Body of pancreas (tissue), 4 donors: ENCODE measurements around the gene VEZT. TPM values are rescaled to one million over a fixed set of nuclear protein-coding genes. Genes with fewer than 3 reads are reported as not detected.

Source experiments
- ATAC-seq: fragments of 150-250 bp; one replicate; pipeline ENCODE4 v1.9.1; 2016
- DNase-seq, 4 donors: peaks; one replicate each; pipeline ENCODE4 v3.0.0-alpha.2; 2019
- H3K27ac ChIP-seq, 4 donors: fragments of 200-600 bp; sonication (generic); 1 replicate in 3 of 4; 2 replicates in 1 of 4; pipeline versions ENCODE4 v1.5.1 to v1.6.1; 2016 to 2019; ENCODE audit warnings: mild to moderate bottlenecking in 1 of 4, mixed read lengths in 1 of 4, moderate library complexity in 1 of 4
- H3K27me3 ChIP-seq, 2 donors: fragments of 200-600 bp; sonication (generic); one replicate each; pipeline ENCODE4 v1.6.0; 2016; ENCODE audit warnings: mild to moderate bottlenecking in 1 of 2
- H3K36me3 ChIP-seq, 2 donors: fragments of 200-600 bp; sonication (generic); replicated peaks in 1 of 2; 2 replicates each; pipeline ENCODE4 v1.5.1; 2016; ENCODE audit warnings: low read depth in 2 of 2; ENCODE audit not compliant: insufficient read depth in 1 of 2
- H3K4me1 ChIP-seq: fragments of 200-600 bp; sonication (generic); one replicate; pipeline ENCODE4 v1.6.0; 2016
- H3K4me3 ChIP-seq, 2 donors: fragments of 200-600 bp; sonication (generic); 1 replicate in 1 of 2; 2 replicates in 1 of 2; pipeline ENCODE4 v1.5.1; 2016 to 2019
- H3K9me3 ChIP-seq, 3 donors: fragments of 200-600 bp; sonication (generic); 1 replicate in 2 of 3; 2 replicates in 1 of 3; pipeline ENCODE4 v1.5.1; 2016
- POLR2A ChIP-seq, 3 donors: fragments of 450-650 bp; IDR thresholded peaks; one replicate each; pipeline ENCODE4 v1.6.1; 2016; ENCODE audit warnings: antibody characterized with exemption in 3 of 3, mild to moderate bottlenecking in 2 of 3
- WGBS, 2 donors: methylation state at CpG; one replicate each; pipeline ENCODE4 v1.1.5; 2017; 5-methylcytosine and 5-hydroxymethylcytosine counted together
- intact Hi-C: fragments of 100-400 bp; cut with DNase I; formaldehyde crosslinking; loops from one replicate; pipeline ENCODE4 v1.15.1; 2023
- total RNA-seq, 2 donors: library from RNA; depleted of rRNA; stranded (reverse); fragments of >200 nt; gene quantifications; one replicate each; pipeline ENCODE4 v1.1.0, GENCODE V29; 2016
- TF ChIP-seq, protein P1 (sequence below), 7 experiments: fragments of 450-650 bp in 4 of 7; fragments of 200-600 bp in 3 of 7; sonication (generic) in 3 of 7; IDR thresholded peaks; one replicate each; pipeline ENCODE4 v1.5.1; 2016 to 2019; ENCODE audit warnings: antibody characterized with exemption in 7 of 7

VEZT gene
- total RNA-seq, 2 donors from 2014 or later = 50.8 to 56.4 TPM

DNA sequence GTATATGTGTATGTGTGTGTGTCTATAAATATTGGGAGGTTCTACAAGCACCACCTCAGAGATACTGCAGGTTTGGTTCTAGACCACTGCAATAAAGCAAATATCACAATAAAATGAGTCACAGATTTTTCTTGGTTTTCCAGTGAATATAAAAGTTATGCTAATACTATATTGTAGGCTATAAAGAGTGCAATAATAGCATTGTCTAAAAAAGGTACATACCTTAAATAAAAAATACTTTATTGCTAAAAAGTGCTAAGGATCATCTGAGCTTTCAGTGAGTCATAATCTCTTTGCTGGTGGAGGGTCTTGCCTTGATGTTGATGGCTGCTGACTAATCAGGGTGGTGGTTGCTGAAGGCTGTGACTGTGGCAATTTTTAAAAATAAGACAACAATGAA lies 111.1 kb downstream of the VEZT start:
- H3K4me1 ChIP-seq = peaks cover 4% of the 10 kb centered on the region
- H3K36me3 ChIP-seq = no peaks in the 10 kb centered on the region
- no peak overlapping the region for H3K27ac ChIP-seq
- H3K27me3 ChIP-seq = no peaks in the 10 kb centered on the region
- no peak for ATAC-seq
- TF ChIP-seq, protein P1, sequence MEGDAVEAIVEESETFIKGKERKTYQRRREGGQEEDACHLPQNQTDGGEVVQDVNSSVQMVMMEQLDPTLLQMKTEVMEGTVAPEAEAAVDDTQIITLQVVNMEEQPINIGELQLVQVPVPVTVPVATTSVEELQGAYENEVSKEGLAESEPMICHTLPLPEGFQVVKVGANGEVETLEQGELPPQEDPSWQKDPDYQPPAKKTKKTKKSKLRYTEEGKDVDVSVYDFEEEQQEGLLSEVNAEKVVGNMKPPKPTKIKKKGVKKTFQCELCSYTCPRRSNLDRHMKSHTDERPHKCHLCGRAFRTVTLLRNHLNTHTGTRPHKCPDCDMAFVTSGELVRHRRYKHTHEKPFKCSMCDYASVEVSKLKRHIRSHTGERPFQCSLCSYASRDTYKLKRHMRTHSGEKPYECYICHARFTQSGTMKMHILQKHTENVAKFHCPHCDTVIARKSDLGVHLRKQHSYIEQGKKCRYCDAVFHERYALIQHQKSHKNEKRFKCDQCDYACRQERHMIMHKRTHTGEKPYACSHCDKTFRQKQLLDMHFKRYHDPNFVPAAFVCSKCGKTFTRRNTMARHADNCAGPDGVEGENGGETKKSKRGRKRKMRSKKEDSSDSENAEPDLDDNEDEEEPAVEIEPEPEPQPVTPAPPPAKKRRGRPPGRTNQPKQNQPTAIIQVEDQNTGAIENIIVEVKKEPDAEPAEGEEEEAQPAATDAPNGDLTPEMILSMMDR (IDR thresholded peaks at IDR 0.05) = no peak
- no peak for TF ChIP-seq POLR2A (IDR thresholded peaks at IDR 0.05)
- intact Hi-C loops = no loop called here
- no peak for DNase-seq
- no peaks in the 10 kb centered on the region for H3K9me3 ChIP-seq
- no peak overlapping the region for H3K4me3 ChIP-seq

- TF ChIP-seq, protein P1 (IDR thresholded peaks at IDR 0.05) = no peak
- TF ChIP-seq POLR2A (IDR thresholded peaks at IDR 0.05) = no peak
- Histone ChIP-seq H3K27ac (peak overlapping the region in 3 of 4 donors; percentile 1 to 53 (median 2)), H3K4me3 (no peak overlapping the region), H3K36me3 (no peaks in the 10 kb centered on the region), H3K9me3 (no peaks in the 10 kb centered on the region), H3K27me3 (no peaks in the 10 kb centered on the region), H3K4me1 (peaks cover 6% of the 10 kb centered on the region)
- DNase-seq (no peak), ATAC-seq (no peak)
- 37 to 38% methylated on average over 4 of the region's 4 CpGs for WGBS, 2 donors
- intact Hi-C loops = loop anchor here (10.0 kb wide), 1 partner anchor 199 kb away; no protein-coding TSS in a partner anchor
Observed at GRCh38 chr12:95335948-95336347, 118.3 kb downstream of the VEZT start.

- H3K27me3 ChIP-seq = no peaks in the 10 kb centered on the region
- WGBS, 2 donors = 17 to 20% methylated on average over 10 of the region's 10 CpGs
- ATAC-seq (peak; percentile 96), DNase-seq (peak; percentile 80 to 88 (median 88))
- H3K4me1 ChIP-seq = peaks cover 6% of the 10 kb centered on the region
- no peaks in the 10 kb centered on the region for H3K9me3 ChIP-seq
- no peak overlapping the region for H3K4me3 ChIP-seq
- H3K36me3 ChIP-seq = no peaks in the 10 kb centered on the region
- peak overlapping the region in 3 of 4 donors; percentile 1 to 53 (median 2) for H3K27ac ChIP-seq
- intact Hi-C loops = loop anchor here (10.0 kb wide), 1 partner anchor 198 kb away; no protein-coding TSS in a partner anchor
- no peak for TF ChIP-seq POLR2A (IDR thresholded peaks at IDR 0.05)
- TF ChIP-seq, protein P1 (IDR thresholded peaks at IDR 0.05) = peak; percentile 77 to 97 (median 93)
Observed at GRCh38 chr12:95336387-95337067, 118.9 kb downstream of the VEZT start.

GRCh38 chr12:95337146-95337545 lies 119.5 kb downstream of the VEZT start:
- intact Hi-C loops = loop anchor here (10.0 kb wide), 1 partner anchor 198 kb away; no protein-coding TSS in a partner anchor
- no peaks in the 10 kb centered on the region for H3K27me3 ChIP-seq
- H3K4me3 ChIP-seq = no peak overlapping the region
- TF ChIP-seq POLR2A (IDR thresholded peaks at IDR 0.05) = no peak
- TF ChIP-seq, protein P1 (IDR thresholded peaks at IDR 0.05) = no peak
- DNase-seq (no peak), ATAC-seq (no peak)
- no peaks in the 10 kb centered on the region for H3K36me3 ChIP-seq
- no peak overlapping the region for H3K27ac ChIP-seq
- 63 to 68% methylated on average over 5 of the region's 5 CpGs for WGBS, 2 donors
- no peaks in the 10 kb centered on the region for H3K9me3 ChIP-seq
- H3K4me1 ChIP-seq = peaks cover 6% of the 10 kb centered on the region
